A673 (cell line): ENCODE data around the gene PPP4C.
A peak's percentile ranks its signal among the peaks of the same experiment; 100 is the strongest.

Source experiments
- EZH2 ChIP-seq: fragments of 200-600 bp; sonication (generic); IDR thresholded peaks from 2 replicates; pipeline ENCODE4 v1.6.1; 2017; ENCODE audit warnings: borderline replicate concordance, low read depth, mild to moderate bottlenecking, mixed read lengths, antibody characterized with exemption, low read length; ENCODE audit not compliant: poor library complexity, severe bottlenecking
- TF ChIP-seq, protein P1 (sequence below): fragments of 300-800, 200-600 bp; sonication (generic); conservative IDR thresholded peaks from 2 replicates; pipeline ENCODE4 v1.5.1; 2017; ENCODE audit warnings: low read depth, mild to moderate bottlenecking, antibody characterized with exemption, low read length, moderate library complexity, mixed read lengths

DNA sequence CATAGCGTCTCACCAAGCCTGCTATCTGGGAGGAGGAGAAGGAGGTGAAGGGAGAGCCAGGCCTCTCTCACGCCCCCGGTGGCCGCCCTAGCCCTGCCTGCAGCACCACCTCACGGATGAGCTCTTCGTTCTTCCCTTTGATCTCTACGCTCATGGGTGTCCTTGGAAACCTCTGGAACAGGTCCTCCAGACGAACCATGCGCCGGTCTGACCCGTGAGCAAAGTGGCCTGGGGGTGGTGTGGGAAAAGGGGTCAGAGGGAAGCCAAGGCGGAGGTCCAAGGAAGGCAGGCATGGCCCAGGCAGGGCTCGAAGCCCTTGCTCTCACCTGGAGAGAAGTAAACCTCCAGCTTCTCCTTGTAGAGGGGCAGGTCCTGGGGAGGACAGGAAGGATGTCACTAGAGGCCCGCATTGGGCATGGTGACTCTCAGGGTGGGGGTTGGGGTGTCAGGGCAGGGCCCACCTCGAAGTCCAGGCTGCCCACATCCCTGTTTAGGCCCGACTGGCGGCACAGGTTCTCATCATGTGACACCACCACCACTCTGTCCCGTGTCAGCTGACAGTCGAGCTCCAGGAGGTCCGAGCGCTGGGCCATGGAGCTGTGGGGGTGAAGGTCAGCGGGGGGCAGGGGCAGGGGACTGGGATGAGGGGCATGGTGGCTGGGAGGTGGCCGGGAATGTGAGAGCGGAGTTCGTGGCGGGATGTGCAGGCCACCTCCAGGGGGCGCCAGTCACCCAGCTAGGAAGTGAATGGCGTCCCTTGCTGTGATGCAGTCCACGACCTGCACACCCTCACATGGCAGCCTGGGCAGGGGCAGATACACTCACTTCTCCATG lies 36.6 kb downstream of the PPP4C start:
- TF ChIP-seq, protein P1, sequence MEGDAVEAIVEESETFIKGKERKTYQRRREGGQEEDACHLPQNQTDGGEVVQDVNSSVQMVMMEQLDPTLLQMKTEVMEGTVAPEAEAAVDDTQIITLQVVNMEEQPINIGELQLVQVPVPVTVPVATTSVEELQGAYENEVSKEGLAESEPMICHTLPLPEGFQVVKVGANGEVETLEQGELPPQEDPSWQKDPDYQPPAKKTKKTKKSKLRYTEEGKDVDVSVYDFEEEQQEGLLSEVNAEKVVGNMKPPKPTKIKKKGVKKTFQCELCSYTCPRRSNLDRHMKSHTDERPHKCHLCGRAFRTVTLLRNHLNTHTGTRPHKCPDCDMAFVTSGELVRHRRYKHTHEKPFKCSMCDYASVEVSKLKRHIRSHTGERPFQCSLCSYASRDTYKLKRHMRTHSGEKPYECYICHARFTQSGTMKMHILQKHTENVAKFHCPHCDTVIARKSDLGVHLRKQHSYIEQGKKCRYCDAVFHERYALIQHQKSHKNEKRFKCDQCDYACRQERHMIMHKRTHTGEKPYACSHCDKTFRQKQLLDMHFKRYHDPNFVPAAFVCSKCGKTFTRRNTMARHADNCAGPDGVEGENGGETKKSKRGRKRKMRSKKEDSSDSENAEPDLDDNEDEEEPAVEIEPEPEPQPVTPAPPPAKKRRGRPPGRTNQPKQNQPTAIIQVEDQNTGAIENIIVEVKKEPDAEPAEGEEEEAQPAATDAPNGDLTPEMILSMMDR, result peak; percentile 80
- no peak for TF ChIP-seq EZH2
